ENCODE data around the gene TMA7. TPM values are rescaled to one million over a fixed set of nuclear protein-coding genes. Genes with fewer than 3 reads are reported as not detected.

Gene TMA7
- total and polyA plus RNA-seq, 10 of the 15 experiments (the other 5 are each of a cell fraction or from before 2014, with no cell fraction given), result 319 to 1,760 (median 752) TPM

GRCh38 chr3:48435774-48436476 is 4.1 kb upstream of the TMA7 start (continued):
- TF ChIP-seq CTCF (IDR thresholded peaks at IDR 0.05 in 2 of 3, conservative IDR thresholded peaks at IDR 0.05 in 1 of 3; ENCODE audit: control insufficient read depth in 2 of 3, extremely low read depth in 1 of 3, insufficient read depth in 1 of 3, low read depth in 3 of 3, low read length in 3 of 3), result peak; percentile 100; a peak in 5 of 6 replicates
- TF ChIP-seq JUND (IDR thresholded peaks at IDR 0.05; ENCODE audit: low read depth, low read length), result no peak
- TF ChIP-seq STAT1 (conservative IDR thresholded peaks at IDR 0.05), result 0 out of 2 replicates have a peak, but pooled peaks have one; percentile 71
- TF ChIP-seq NFYB (IDR thresholded peaks at IDR 0.05; ENCODE audit: insufficient read depth, low read depth, low read length), result no peak
- no peak for TF ChIP-seq DPF2 (IDR thresholded peaks at IDR 0.05)
- 0 out of 2 replicates have a peak, but pooled peaks have one; percentile 32 for TF ChIP-seq RELB (IDR thresholded peaks at IDR 0.05; ENCODE audit: low read depth)
- peak; percentile 82 for TF ChIP-seq IKZF1 (conservative IDR thresholded peaks at IDR 0.05)
- TF ChIP-seq SMAD1 (IDR thresholded peaks at IDR 0.05; ENCODE audit: low read depth, partially characterized antibody), result no peak
- no peak for TF ChIP-seq NR2F1 (conservative IDR thresholded peaks at IDR 0.05)
- TF ChIP-seq POLR2A (IDR thresholded peaks at IDR 0.05; ENCODE audit: low read depth, low read length), result no peak
- TF ChIP-seq MTA3 (IDR thresholded peaks at IDR 0.05; ENCODE audit: borderline replicate concordance, low read length), result no peak
- TF ChIP-seq IRF3 (IDR thresholded peaks at IDR 0.05), result peak; percentile 35; the same call in 1 of the 2 replicates
- TF ChIP-seq ATF2 (IDR thresholded peaks at IDR 0.05; ENCODE audit: low read length), result no peak
- TF ChIP-seq SMARCA5 (IDR thresholded peaks at IDR 0.05), result peak; percentile 93; the same call in 1 of the 2 replicates
- TF ChIP-seq KLF5 (IDR thresholded peaks at IDR 0.05; ENCODE audit: partially characterized antibody), result peak; percentile 55
- no peak for TF ChIP-seq NRF1 (conservative IDR thresholded peaks at IDR 0.05; ENCODE audit: low read depth, low read length)
- no peak for TF ChIP-seq TCF7 (IDR thresholded peaks at IDR 0.05; ENCODE audit: borderline replicate concordance)
- no peak for TF ChIP-seq IRF5 (IDR thresholded peaks at IDR 0.05; ENCODE audit: borderline replicate concordance)
- no peak for TF ChIP-seq SIX5 (IDR thresholded peaks at IDR 0.05; ENCODE audit: low read depth, low read length, severe bottlenecking)
- TF ChIP-seq YY1 (IDR thresholded peaks at IDR 0.05; ENCODE audit: low read depth, low read length), result peak; percentile 82
- TF ChIP-seq PAX8 (IDR thresholded peaks at IDR 0.05), result no peak
- TF ChIP-seq MTA2 (IDR thresholded peaks at IDR 0.05; ENCODE audit: low read depth), result 0 out of 2 replicates have a peak, but pooled peaks have one; percentile 19
- no peak for TF ChIP-seq ZNF384 (IDR thresholded peaks at IDR 0.05; ENCODE audit: borderline replicate concordance, low read depth, low read length)
- no peak for TF ChIP-seq ZNF217 (IDR thresholded peaks at IDR 0.05)
- no peak for TF ChIP-seq NFXL1 (IDR thresholded peaks at IDR 0.05; ENCODE audit: borderline replicate concordance)

Data from GM12878 (cell line).